ENCODE measurements around the gene IL17F. TPM values are rescaled to one million over a fixed set of nuclear protein-coding genes. Genes with fewer than 3 reads are reported as not detected.

Gene IL17F
- total RNA-seq, 4 donors from 2014 or later = not detected

DNA sequence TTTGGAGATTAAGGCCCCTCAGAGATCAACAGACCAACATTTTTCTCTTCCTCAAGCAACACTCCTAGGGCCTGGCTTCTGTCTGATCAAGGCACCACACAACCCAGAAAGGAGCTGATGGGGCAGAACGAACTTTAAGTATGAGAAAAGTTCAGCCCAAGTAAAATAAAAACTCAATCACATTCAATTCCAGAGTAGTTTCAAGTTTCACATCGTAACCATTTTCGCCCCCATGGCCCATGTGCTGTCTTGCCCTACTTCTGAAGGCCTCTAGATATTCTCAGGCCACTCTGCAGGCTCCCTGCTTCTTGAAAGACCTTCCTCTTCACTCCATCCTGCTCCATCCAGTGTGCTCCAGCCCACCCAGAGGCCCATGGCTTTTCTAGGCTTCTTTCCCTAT lies 53.9 kb downstream of the IL17F start:
- Histone ChIP-seq H3K27ac (no peak overlapping the region), H3K27me3 (no peaks in the 10 kb centered on the region), H3K9me3 (no peaks in the 10 kb centered on the region), H3K4me1 (no peaks in the 10 kb centered on the region), H3K4me3 (no peak overlapping the region), H3K36me3 (no peaks in the 10 kb centered on the region)
- no peak for DNase-seq
- TF ChIP-seq, protein P1, sequence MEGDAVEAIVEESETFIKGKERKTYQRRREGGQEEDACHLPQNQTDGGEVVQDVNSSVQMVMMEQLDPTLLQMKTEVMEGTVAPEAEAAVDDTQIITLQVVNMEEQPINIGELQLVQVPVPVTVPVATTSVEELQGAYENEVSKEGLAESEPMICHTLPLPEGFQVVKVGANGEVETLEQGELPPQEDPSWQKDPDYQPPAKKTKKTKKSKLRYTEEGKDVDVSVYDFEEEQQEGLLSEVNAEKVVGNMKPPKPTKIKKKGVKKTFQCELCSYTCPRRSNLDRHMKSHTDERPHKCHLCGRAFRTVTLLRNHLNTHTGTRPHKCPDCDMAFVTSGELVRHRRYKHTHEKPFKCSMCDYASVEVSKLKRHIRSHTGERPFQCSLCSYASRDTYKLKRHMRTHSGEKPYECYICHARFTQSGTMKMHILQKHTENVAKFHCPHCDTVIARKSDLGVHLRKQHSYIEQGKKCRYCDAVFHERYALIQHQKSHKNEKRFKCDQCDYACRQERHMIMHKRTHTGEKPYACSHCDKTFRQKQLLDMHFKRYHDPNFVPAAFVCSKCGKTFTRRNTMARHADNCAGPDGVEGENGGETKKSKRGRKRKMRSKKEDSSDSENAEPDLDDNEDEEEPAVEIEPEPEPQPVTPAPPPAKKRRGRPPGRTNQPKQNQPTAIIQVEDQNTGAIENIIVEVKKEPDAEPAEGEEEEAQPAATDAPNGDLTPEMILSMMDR (IDR thresholded peaks at IDR 0.05) = no peak
- no peak for TF ChIP-seq POLR2A (IDR thresholded peaks at IDR 0.05)

DNA sequence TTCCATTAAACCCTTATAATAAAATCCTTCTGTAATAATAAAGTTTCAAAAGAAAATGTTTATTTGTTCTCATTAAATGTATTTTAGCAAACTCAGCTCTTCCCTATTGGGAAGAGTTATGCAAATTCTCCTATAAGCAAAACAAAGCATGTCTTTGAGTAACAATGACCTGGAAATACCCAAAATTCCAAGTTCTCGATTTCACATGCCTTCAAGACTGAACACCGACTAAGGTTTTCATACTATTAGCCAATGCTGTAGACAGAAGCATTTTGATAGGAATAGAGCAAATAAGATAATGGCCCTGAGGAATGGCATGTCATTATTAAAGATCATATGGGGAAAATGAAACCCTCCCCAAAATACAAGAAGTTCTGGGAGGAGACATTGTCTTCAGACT lies 54.3 kb downstream of the IL17F start:
- no peak for DNase-seq
- no peak for TF ChIP-seq POLR2A (IDR thresholded peaks at IDR 0.05)
- TF ChIP-seq, protein P1 (IDR thresholded peaks at IDR 0.05) = no peak

DNA sequence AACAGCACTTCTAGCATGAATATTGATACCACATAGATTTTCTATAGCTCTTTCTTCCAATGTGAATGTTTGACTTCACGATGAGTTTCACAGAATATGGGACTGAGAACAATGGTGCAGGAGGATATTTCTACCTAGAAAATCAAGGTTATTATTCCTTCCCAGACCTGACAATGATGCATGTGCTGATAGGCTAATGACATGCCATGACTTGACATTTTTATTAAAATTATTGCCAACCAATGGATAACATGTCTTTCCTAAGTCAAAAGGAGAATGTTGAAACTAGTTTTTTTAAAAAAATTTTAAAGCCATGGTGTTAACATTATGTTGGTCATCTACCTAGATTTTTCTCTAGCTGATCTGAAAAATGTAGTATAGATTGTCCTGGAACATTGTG lies 57.2 kb downstream of the IL17F start:
- H3K27me3 ChIP-seq = no peaks in the 10 kb centered on the region
- DNase-seq = no peak
- no peak overlapping the region for H3K27ac ChIP-seq
- H3K4me3 ChIP-seq = no peak overlapping the region
- TF ChIP-seq, protein P1 (IDR thresholded peaks at IDR 0.05) = no peak
- no peak for TF ChIP-seq POLR2A (IDR thresholded peaks at IDR 0.05)
- no peaks in the 10 kb centered on the region for H3K9me3 ChIP-seq
- no peaks in the 10 kb centered on the region for H3K4me1 ChIP-seq
- no peaks in the 10 kb centered on the region for H3K36me3 ChIP-seq

More for the DNA sequence above, 54.3 kb downstream of the IL17F start:
- Histone ChIP-seq H3K27ac (no peak overlapping the region), H3K9me3 (no peaks in the 10 kb centered on the region), H3K4me3 (no peak overlapping the region), H3K36me3 (no peaks in the 10 kb centered on the region), H3K27me3 (no peaks in the 10 kb centered on the region), H3K4me1 (no peaks in the 10 kb centered on the region)

Other genes with a start within 250 kb of the IL17F start
- gene PKHD1, start 156.9 kb downstream of the IL17F start, total RNA-seq = under 1 TPM; 0.53 to 0.83 (median 0.60) TPM
- gene IL17A, start 58.1 kb downstream of the IL17F start, total RNA-seq = not detected
- 10 to 100 TPM; 24.9 to 71.8 (median 30.4) TPM for gene MCM3, start 40.2 kb upstream of the IL17F start, total RNA-seq
- 100 to 1,000 TPM in 3 of 4 donors, 1 to 10 TPM in 1; 9.1 to 300 (median 210) TPM for gene PAQR8, start 117.7 kb upstream of the IL17F start, total RNA-seq
- 10 to 100 TPM; 20.0 to 40.4 (median 22.7) TPM for gene EFHC1, start 175.8 kb upstream of the IL17F start, total RNA-seq

All from Peyer's patch (tissue), 4 donors.